GM19328 (cell line): ENCODE measurements around the gene RGS6.

Experiments used
- ATAC-seq: cut with Tn5 transposase; IDR thresholded peaks from one replicate; pipeline ENCODE4 v1.9.1; 2021; ENCODE audit warnings: mild to moderate bottlenecking, moderate library complexity; ENCODE audit not compliant: unreplicated experiment

RGS6 gene

DNA sequence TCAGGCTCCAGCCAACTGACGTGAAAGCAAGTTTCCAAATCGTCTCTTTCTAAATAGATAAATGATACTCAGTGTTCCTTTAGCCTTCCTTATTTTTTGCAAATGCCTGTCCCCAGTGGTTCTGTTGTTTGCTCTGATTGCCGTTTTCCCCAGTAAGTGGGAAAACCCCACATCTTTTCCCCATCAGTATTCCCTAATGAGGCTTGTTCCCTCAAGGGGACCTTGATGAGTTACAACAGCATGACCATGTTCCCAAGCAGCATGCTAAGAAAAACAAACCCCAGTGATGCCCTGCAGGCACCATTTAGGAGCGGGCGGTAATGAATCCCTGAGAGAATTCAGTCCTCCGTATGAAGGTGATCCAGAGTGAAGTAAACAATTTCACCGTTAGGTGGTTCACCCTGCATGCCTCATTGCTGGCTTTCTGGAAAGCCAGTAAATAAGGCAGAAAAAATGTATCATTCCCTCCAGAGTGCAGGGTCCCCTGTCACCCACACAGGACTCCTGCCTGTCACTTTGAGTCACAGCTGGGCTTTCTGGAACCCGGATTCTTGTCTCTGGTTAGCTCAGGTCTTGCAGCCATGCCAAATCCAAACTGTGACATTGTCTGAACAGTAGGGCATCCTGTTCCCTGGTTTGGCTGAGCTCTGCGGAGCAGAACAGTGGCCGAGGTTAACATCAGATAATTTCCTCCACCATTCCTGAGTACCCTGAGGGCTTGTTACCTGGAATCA, 222.6 kb downstream of the RGS6 start:
- no peak for ATAC-seq

DNA sequence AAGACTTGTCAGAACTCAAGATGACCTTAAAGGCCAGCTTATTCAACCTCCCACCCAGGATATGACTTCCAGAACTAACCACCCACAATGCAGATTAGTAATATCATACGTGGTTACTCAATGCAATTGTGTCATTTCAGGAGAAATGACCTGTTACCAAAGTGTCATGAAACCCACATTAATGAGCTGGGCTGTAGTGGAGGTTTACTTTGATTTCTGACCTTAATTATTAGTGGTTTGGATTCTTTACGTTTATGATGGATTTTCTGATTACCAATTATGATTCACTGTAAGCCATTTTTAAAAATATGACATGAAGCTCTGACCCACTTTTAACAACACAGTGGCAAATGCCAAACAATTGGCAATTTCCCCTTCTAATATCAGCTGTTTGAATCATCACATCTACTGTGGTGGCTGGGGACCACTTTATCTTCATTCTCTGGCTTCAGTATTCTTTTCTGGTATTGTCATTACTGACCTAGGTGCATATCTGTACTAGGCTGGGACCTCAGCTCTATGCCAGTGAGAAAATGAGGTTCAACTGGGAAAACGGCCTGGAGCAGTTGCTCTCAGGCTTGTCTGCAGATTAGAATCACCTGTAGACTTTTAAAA, 223.3 kb downstream of the RGS6 start:
- no peak for ATAC-seq

DNA sequence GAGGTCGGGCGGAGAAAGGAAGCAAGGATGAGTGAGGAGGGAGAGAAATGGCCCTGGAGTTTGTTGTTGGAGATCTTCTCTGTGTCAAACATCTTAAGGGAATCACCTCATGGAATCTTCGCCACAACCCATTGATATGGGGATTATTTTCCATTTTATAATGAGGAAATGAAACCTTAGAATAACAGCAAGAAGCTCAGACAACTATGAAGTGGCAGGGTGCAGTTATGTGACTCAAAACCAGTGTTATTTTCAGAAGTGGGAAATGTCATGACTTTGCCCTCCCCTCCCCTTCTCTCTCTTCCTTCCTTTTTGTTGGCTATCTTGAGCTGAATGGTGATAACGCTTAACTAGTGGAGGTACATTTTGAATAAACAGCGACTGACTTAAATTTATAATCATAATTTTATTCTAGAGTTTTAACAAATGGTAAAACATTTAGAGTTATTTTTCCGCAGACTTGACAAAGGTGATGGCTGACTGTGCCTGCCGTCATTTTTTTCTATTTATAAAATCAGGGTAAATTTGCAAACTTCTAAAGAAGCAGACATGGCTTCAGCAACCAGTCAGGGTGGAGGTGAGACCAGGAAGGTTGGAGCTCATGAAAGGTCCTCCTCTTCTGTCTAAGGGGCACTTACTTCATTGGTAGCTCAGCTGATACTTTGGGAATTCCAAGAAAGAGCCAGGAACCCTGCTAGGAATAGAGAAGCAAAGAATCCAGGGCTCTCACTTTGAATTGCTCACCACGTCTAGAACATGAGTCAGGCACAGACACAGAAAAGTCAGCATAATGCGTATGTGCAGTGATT, 232.4 kb downstream of the RGS6 start:
- no peak for ATAC-seq

DNA sequence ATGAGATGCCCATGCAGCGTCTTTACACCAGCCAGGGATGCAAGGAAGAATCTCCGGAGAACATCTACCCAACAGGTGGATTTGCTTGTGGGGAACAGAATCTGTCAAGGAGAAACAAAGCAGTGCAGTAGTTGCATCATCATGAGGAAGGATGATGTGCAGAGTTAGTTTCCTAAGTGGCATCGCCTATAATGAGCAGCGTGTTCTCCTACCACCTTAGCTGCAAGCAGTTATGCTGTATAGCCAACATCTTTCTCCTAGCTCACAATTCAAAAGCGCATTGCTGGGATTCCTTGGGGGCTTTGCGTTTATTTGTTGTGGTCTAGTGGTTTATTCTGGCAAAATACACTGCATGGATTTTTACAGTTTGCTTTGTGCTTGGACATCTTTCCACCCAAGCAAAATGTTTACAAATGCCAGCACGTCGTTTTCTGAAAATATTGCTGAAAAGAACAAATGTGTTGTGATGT, 233.0 kb downstream of the RGS6 start:
- ATAC-seq, result no peak

DNA sequence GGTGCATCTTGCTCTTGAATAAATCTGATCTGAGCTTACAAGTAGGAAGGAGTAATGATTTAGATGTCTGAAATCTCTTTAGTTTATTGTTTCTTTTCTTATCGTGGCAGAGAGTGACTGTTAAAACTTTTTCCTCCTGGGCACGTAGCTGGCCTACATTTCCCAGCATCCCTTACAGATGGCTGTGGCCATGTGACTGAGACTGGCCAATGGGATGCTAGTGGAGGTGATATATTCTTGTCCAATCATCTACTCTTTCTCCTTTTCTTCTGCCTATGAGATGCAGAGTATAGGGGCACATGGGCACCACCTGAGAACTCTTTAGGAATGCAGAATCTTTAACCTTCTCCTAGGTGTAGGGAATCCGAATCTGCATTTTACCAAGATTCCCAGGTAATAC, 237.3 kb downstream of the RGS6 start:
- no peak for ATAC-seq

DNA sequence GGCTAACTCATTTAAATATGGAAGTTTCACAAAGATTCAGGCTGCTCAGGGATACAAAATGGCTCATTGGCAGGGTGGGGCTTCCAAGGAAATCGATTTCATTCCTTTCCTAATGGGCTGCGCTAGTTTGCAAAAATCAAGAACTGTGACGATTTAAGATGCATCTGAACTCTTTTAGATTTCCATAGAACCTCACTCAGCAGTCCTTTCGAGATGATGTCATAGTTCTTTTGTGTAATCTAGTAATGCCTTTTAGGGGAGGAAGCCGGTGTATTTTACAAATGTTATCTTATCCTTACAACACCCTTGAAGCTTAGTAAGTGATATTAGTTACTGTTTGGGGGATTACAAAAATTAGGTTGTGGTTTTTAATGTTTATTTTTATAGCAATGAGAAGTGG, 239.8 kb downstream of the RGS6 start:
- no peak for ATAC-seq

DNA sequence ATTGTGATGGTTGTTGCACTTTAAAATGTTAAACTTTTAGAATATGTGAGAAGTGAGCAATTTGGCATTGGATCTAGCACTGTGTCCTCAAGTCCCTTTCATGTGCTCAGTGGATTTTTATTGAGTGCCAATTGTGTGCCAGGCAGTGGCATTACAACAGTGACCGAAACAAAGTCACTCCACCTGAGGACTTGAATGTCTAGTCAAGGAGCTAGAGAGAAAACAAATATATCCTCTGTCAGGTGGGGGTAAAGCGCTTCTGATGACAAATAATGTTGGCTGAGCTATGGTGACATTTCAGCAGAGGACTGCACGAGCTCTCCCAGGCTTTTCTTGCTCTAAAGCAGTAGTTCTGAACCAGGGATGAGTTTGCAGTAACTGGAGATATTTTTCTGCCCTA, 240.4 kb downstream of the RGS6 start:
- ATAC-seq, result no peak

DNA sequence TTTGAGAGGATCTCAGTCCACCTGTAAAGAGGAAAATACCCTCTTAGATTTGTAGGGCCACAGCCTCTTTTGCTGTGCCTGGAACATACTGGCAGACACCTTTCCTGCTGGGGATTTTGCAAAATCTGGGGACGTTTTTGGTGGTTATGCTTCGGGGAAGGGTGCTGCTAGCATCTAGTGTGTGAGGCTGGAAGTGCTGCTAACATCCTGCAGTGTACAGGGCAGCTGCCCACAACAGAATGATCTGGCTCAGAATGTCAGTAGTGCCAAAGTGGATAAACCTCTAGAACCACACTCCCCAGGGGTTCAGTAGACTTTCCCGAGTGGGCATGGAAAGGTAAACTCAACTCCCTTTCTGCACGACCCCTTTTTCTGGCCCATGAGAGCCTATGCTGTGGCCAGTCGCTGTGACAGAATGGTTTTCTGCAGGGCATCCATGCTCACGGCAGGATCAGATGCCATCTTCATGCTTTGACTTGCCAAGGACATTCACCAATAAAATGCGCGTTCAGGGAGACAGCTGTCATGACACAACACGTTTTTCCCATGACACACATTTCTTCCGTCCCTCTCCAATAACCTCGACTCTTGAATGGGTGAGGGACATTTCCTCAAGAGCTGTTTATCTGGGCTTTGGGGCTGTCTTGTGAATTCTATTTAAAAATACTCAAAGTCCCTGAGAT, 240.9 kb downstream of the RGS6 start:
- no peak for ATAC-seq

DNA sequence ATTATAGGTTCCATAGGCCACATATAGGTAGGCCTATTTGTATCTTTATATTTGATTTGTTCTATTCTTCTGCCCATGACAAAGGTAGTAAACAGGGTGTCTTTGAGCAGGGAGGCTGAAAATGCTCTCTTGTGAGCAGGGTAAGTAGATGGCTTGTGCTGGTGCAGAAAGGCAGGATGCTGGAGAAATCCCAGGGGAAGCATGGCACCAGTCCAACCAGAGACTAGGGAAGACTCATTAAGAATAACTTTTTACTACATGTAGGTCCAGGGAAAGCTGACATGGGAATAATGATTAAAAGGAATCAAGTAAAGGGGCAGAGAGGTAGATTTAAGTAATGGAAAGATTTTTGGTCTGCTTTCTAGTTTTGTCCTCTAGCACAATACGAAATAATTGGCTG, 245.0 kb downstream of the RGS6 start:
- no peak for ATAC-seq

DNA sequence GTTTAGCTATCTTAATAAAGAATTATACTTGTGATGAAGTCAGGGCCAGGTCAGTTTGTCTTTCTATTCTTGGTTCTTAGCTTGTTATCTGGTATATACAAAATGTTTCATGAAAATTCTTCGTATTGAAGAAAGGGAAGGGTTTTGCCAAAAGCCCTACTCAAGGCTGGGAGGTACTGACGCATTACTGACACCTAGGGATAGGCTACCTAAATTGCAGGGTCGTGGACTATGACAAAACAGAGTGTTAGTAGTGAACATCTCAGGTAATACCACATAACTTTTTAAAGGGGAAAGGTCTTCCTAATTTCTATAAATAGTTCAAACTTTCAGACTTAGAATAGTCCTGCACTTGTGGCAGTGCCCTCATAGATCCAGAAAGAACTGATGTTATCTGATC, 246.3 kb downstream of the RGS6 start:
- no peak for ATAC-seq

DNA sequence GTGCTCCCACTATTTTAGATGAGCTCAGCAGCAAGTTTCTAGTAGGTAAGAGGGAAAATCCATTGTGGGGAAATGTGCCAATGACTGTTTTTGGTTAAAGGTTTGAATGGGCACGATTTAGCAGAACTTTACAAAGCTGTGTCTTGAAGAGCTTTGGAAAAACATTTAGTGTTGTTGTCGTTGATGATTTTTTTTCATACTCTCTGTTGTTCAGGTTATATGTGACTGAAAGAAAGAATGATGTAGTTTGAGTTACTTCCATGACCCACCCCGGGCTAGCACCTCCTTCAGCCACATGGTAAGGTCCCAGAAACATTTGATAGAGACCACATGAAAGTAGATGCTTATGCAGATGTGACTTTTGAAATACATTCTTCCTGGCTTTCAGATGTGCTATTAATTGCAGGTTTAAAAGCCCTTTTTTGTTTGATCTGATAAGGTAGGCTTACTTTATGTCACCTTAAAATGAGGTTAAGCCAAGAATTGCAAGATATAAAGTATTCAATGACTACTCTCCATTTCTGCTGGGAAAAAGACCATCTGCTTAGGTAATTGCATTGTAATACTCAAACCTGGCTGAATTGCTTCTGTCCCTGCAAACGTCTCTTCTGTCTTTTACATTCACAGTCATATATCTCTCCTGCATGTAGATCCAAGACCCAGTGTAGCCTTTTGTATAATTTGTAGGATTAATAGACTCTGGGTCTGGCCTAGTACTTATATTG, 250.6 kb downstream of the RGS6 start:
- no peak for ATAC-seq

DNA sequence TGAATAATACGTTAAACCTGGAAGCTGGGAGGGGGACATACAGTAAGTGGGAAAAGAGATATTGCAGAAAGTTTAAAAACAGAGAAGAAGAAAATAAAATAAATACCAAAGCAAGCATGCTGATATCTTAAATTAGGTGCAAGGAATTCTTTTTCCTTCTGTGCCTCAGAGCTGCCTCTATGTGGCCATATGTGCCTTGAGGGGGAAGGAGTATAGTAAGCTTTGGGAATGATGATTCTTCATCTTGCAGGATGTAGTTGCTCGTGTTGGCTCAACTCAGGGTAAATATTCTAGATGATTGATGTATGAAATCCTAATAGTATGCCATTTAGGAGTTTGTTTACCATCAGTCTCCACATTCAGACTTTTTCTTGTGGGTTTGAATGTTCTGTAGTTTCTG, 251.4 kb downstream of the RGS6 start:
- ATAC-seq, result no peak

DNA sequence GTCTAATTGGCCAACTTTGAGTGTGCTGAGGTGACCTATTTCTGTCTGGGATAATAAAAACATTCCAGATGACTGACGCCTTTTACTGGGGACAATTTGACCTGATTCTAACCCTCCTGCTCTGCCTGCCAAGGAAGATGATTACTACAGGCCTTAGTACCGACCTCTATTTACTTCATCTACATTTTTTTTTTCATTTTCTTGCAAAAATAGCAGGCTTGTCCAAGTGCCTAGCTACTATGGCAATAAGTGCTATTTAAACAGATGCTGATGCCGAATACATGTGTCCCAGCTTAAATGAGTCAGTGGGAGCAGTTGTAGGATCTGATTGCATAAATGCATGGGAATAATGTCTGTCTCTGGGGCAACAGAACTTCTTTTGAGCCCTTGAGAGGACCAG, 254.3 kb downstream of the RGS6 start:
- ATAC-seq, result no peak

DNA sequence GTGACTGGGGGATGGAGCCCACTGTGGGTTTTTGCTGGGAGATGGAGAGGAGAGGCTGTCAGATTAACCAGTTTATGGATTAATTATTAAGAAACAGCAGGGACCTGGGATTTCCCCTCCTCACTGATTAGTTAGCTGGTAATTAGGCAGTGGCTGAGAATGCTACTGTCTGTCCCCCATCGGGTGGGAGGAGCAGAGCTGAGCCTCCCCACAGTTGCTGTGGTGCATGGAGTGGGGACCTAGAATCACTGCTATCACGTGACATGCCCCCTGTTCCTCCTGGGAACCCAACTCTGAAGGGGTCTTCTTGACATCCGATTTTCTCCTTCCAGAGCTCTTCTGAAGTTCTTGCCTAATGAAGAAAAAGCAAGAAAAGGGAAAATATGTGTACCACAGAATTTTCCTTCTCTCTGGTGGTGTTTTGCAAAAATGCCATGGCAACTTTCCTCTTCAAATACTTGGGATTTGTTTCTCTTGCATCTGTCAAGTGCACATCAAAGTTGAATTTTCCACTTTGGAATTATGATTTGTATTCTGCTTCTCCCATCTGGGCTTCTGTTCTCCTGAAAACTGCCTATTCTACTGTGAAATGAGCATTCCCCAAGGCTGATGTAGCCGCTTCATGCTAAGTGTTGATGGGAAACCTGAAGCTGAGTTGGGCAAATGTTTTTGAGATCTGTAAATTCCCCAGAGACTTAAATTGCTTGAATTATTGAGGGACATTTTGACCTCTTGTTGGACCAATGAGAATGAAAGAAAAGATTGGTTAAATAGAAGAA, 264.2 kb downstream of the RGS6 start:
- no peak for ATAC-seq

DNA sequence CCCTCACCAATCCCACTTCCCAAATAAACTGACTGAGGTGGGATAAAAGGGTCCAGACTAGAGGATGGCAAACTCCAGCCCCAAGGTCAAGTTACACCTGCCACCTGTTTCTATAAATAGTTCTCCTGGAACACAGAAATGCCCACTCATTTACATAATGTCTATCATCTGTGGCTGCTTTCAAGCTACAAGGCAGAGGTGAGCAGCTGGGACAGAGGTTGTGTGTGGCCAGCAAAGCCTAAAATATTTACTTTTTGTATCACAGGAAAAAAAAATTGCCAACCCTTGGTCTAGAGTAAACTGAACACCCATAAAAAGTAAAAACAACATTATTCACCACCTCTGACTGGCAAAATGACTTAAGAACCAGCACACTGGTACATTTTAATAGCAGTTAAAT, 269.4 kb downstream of the RGS6 start:
- ATAC-seq, result no peak

DNA sequence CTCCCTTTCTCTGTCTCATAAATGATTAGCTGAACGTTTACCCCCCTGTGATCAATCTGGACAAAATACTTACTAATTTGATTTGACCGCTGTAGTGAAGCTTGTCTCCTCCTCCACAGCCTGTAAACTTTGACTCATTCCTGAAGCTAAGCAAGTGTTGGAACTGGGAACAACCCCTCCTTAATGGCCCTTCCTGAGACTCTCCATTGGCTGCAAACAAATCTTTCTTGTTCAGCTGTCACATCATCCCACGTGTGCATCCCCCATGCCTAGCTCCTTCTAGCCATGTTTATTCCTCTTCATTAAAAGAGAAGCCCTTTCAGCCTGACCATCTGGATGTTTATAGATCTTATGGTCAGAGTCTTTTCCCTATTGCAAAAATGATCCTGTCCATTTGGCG, 281.2 kb downstream of the RGS6 start:
- ATAC-seq, result no peak

DNA sequence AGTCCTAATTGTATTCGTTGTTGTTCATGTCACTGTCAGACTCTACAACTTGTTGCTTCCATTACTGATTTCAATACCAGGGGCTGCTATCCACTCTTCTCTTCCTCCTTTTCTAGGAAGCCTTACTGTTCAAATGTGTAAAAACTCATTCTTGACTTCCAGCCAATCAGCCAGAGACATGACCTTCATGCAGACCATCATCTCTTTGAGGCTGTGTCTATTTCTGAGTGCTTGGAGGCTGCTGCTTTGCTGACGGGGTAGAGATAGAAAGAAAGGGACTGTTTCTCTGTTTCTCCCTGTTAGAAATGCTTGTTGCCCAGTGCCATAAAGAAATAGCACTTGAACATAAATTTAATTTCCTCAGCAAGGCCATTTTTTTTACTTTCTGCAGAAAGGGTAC, 282.9 kb downstream of the RGS6 start:
- no peak for ATAC-seq

DNA sequence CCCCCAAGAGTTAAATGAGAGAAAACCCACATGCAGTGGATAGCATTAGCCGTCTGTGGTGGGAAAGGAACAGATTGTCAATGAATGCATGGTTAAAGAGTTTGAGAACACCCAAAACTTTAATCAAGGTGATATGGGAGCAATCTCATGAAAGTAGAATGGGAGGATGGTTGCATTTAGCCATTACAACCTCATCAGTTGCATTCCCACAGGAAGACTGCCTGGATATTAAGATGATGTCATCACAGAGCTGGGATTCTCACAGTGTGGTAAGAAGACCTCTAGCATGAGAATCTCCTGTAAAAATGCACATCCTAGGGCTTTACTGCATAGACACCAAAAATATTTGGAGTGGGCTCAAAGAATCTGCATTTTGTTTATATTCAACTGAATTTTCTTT, 284.9 kb downstream of the RGS6 start:
- ATAC-seq, result no peak

DNA sequence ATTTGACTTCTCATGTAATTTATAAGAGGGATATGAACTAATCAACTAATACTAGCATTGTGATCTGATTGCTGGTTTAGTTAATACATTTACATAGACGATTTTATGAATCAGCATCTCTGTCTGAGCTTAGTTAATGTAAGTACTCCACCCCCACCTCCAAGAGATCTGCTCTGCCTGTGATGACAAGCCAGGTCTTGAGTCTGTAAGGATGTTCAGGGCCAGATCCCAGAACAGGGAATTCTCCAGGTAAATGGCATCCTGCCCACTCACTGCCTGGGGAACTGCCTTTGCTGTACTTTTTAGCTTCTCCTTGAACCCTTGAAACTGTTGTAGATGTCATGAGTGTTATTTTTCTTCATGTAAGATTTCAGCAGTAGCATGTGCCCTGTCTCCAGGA, 289.8 kb downstream of the RGS6 start:
- ATAC-seq, result no peak

DNA sequence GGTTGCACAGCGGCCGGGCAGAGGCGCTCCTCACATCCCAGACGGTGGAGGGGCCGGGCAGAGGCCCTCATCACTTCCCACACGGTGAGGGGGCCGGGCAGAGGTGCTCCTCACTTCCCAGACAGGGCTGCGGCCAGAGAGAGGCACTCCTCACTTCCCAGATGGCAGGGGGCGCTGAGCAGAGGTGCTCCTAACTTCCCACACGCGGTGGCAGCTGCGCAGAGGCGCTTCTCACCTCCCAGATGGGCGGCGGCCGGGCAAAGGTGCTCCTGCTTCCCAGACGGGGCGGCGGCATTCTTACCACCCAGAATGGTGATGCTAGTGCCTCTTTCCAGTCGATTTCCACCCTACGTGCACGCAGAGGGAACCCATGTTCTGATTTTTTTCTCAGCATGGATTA, 304.4 kb downstream of the RGS6 start:
- no peak for ATAC-seq
